CD14-positive monocyte (primary cell): ENCODE measurements around the gene ASPHD2. TPM values are rescaled to one million over a fixed set of nuclear protein-coding genes. Genes with fewer than 3 reads are reported as not detected.
A peak's percentile ranks its signal among the peaks of the same experiment; 100 is the strongest.

ENCODE experiments used
- DNase-seq, 3 donors: peaks; one replicate each; pipeline ENCODE4 v3.0.0-alpha.2; 2011 to 2022
- H2AFZ ChIP-seq: 2 replicates; pipeline ENCODE4 v1.6.0; 2012; ENCODE audit warnings: mild to moderate bottlenecking, low read depth, low read length, inconsistent platforms; ENCODE audit not compliant: insufficient read depth, poor library complexity, severe bottlenecking
- H3K27ac ChIP-seq, 2 donors: 1 replicate in 1 of 2; 2 replicates in 1 of 2; pipeline ENCODE4 v1.5.1; 2012 to 2013; ENCODE audit warnings: low read length in 2 of 2, control low read depth in 1 of 2, inconsistent platforms in 1 of 2, low read depth in 1 of 2, mild to moderate bottlenecking in 1 of 2
- H3K27me3 ChIP-seq, 2 donors: one replicate each; pipeline versions ENCODE4 v1.6.0 to v1.6.1; 2011 to 2013; ENCODE audit warnings: low read length in 2 of 2; ENCODE audit not compliant: control insufficient read depth in 2 of 2, insufficient read depth in 2 of 2
- H3K36me3 ChIP-seq, 2 donors: replicated peaks in 1 of 2; 1 replicate in 1 of 2; 2 replicates in 1 of 2; pipeline versions ENCODE4 v1.5.1 to v1.6.1; 2012 to 2013; ENCODE audit warnings: low read length in 2 of 2, control low read depth in 1 of 2, inconsistent platforms in 1 of 2, mild to moderate bottlenecking in 1 of 2; ENCODE audit not compliant: insufficient read depth in 2 of 2, control insufficient read depth in 1 of 2
- H3K4me1 ChIP-seq, 2 donors: 1 replicate in 1 of 2; 2 replicates in 1 of 2; pipeline versions ENCODE4 v1.5.1 to v1.6.1; 2012 to 2013; ENCODE audit warnings: low read length in 2 of 2, control low read depth in 1 of 2, inconsistent platforms in 1 of 2, mild to moderate bottlenecking in 1 of 2, moderate library complexity in 1 of 2; ENCODE audit not compliant: insufficient read depth in 2 of 2, control insufficient read depth in 1 of 2
- H3K4me2 ChIP-seq: replicated peaks from 2 replicates; pipeline ENCODE3; 2012; ENCODE audit warnings: low read length, moderate library complexity, mild to moderate bottlenecking; ENCODE audit not compliant: poor library complexity, severe bottlenecking; ENCODE audit errors: extremely low read depth
- H3K4me3 ChIP-seq, 3 experiments: fragments of 200-600 bp in 1 of 3; sonication (generic) in 1 of 3; replicated peaks in 1 of 3; 1 replicate in 2 of 3; 2 replicates in 1 of 3; pipeline ENCODE4 v1.5.1; 2011 to 2013; ENCODE audit warnings: low read length in 3 of 3, mild to moderate bottlenecking in 3 of 3, control low read depth in 2 of 3, low read depth in 2 of 3, inconsistent platforms in 1 of 3, moderate library complexity in 1 of 3
- H3K79me2 ChIP-seq: 2 replicates; pipeline ENCODE4 v1.6.0; 2012; ENCODE audit warnings: mild to moderate bottlenecking, control low read depth, inconsistent platforms, low read length, moderate library complexity; ENCODE audit not compliant: insufficient read depth
- H3K9ac ChIP-seq: 2 replicates; pipeline ENCODE4 v1.6.0; 2017; ENCODE audit warnings: low read length, mild to moderate bottlenecking; ENCODE audit not compliant: insufficient read depth, poor library complexity, severe bottlenecking
- H3K9me3 ChIP-seq, 2 donors: replicated peaks in 1 of 2; 1 replicate in 1 of 2; 2 replicates in 1 of 2; pipeline versions ENCODE4 v1.5.1 to v1.6.1; 2012 to 2013; ENCODE audit warnings: low read length in 2 of 2, control low read depth in 1 of 2; ENCODE audit not compliant: control insufficient read depth in 1 of 2, insufficient read depth in 1 of 2
- H4K20me1 ChIP-seq: 2 replicates; pipeline ENCODE4 v1.6.0; 2012; ENCODE audit warnings: mild to moderate bottlenecking, low read length, control low read depth, moderate library complexity; ENCODE audit not compliant: insufficient read depth
- H3K27ac Mint-ChIP-seq, 7 donors: one replicate each; pipeline ENCODE4 v1.8.0; 2020; ENCODE audit warnings: mild to moderate bottlenecking in 7 of 7, mixed read lengths in 7 of 7, moderate library complexity in 6 of 7, inconsistent platforms in 2 of 7
- H3K27me3 Mint-ChIP-seq, 3 donors: one replicate each; pipeline ENCODE4 v1.8.0; 2021 to 2022; ENCODE audit warnings: low read depth in 3 of 3, mild to moderate bottlenecking in 3 of 3, mixed read lengths in 3 of 3, moderate library complexity in 3 of 3, inconsistent platforms in 1 of 3
- H3K36me3 Mint-ChIP-seq, 2 donors: one replicate each; pipeline ENCODE4 v1.8.0; 2020; ENCODE audit warnings: mixed read lengths in 2 of 2, inconsistent platforms in 1 of 2, mild to moderate bottlenecking in 1 of 2
- H3K4me1 Mint-ChIP-seq: one replicate; pipeline ENCODE4 v1.8.0; 2020; ENCODE audit warnings: mild to moderate bottlenecking, mixed read lengths
- H3K4me3 Mint-ChIP-seq, 2 donors: one replicate each; pipeline ENCODE4 v1.8.0; 2020; ENCODE audit warnings: mild to moderate bottlenecking in 2 of 2, mixed read lengths in 2 of 2, moderate library complexity in 1 of 2
- H3K9me3 Mint-ChIP-seq, 7 donors: one replicate each; pipeline ENCODE4 v1.8.0; 2020 to 2022; ENCODE audit warnings: mixed read lengths in 7 of 7, mild to moderate bottlenecking in 6 of 7, moderate library complexity in 6 of 7, inconsistent platforms in 2 of 7
- WGBS: methylation state at CpG from one replicate; pipeline ENCODE4 v1.1.5; 2013; ENCODE audit warnings: missing lambda C conversion rate; ENCODE audit not compliant: insufficient coverage; 5-methylcytosine and 5-hydroxymethylcytosine counted together
- intact Hi-C, 2 donors: fragments of 100-400 bp; cut with micrococcal nuclease; formaldehyde crosslinking; loops; one replicate each; pipeline versions ENCODE4 v1.15.0 to v1.15.1; 2023
- polyA plus RNA-seq, 3 donors: library from polyadenylated mRNA; depleted of rRNA in 1 of 3; unstranded in 2 of 3; stranded (reverse) in 1 of 3; fragments of 300-500 nt in 2 of 3; fragments of >200 nt in 1 of 3; fragmentation: Illumina TruSeq in 2 of 3; gene quantifications; 1 replicate in 2 of 3; 2 replicates in 1 of 3; pipeline ENCODE4 v1.2.3, GENCODE V29; 2012 to 2021
- TF ChIP-seq, protein P1 (sequence below): fragments of 200-600 bp; IDR thresholded peaks from one replicate; pipeline ENCODE4 v1.8.0; 2022; ENCODE audit warnings: antibody characterized with exemption, mild to moderate bottlenecking

Gene ASPHD2
- polyA plus RNA-seq, 3 donors, result 2.6 to 6.2 (median 4.1) TPM

DNA sequence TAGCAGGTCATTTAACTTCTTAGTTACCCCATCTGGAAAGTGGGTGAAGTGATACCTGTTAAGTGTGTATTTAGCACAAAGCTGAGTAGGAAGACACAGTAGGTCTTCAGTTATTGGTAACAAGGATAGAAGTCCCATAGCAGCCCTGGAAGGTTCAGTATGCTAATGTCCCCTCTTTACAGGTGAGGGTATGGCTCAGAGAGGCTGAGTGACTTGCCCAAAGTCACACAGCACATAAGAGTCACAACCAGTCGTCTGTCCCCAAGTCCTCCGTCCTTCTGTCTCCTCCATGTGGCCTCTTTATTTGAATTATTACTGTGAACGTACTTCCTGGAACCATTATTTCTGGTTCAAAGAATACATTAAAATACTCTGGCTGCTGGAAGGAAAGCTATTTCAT lies 10.5 kb downstream of the ASPHD2 start:
- Histone ChIP-seq H3K4me1 (peaks cover 20 to 25% of the 10 kb centered on the region in 2 donors), H3K36me3 (peaks cover 11 to 42% of the 10 kb centered on the region in 2 donors), H3K4me2 (no peak overlapping the region), H4K20me1 (peaks cover 22% of the 10 kb centered on the region), H3K9ac (no peak overlapping the region), H3K9me3 (no peaks in the 10 kb centered on the region), H3K27ac (no peak overlapping the region), H2AFZ (no peak overlapping the region), H3K79me2 (peaks cover 31% of the 10 kb centered on the region), H3K4me3 (no peak overlapping the region), H3K27me3 (no peaks in the 10 kb centered on the region)
- Mint-ChIP-seq H3K36me3 (peaks cover 43 to 64% of the 10 kb centered on the region in 2 donors), H3K27me3 (peaks cover 0 to 3% (median 2%) of the 10 kb centered on the region in 3 donors), H3K4me1 (peaks cover 34% of the 10 kb centered on the region), H3K9me3 (no peaks in the 10 kb centered on the region), H3K27ac (no peak overlapping the region), H3K4me3 (no peak overlapping the region)
- WGBS, result 100% methylated on average over 3 of the region's 3 CpGs
- TF ChIP-seq, protein P1, sequence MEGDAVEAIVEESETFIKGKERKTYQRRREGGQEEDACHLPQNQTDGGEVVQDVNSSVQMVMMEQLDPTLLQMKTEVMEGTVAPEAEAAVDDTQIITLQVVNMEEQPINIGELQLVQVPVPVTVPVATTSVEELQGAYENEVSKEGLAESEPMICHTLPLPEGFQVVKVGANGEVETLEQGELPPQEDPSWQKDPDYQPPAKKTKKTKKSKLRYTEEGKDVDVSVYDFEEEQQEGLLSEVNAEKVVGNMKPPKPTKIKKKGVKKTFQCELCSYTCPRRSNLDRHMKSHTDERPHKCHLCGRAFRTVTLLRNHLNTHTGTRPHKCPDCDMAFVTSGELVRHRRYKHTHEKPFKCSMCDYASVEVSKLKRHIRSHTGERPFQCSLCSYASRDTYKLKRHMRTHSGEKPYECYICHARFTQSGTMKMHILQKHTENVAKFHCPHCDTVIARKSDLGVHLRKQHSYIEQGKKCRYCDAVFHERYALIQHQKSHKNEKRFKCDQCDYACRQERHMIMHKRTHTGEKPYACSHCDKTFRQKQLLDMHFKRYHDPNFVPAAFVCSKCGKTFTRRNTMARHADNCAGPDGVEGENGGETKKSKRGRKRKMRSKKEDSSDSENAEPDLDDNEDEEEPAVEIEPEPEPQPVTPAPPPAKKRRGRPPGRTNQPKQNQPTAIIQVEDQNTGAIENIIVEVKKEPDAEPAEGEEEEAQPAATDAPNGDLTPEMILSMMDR, result no peak
- DNase-seq, result no peak
- intact Hi-C loops, result no loop called here

DNA sequence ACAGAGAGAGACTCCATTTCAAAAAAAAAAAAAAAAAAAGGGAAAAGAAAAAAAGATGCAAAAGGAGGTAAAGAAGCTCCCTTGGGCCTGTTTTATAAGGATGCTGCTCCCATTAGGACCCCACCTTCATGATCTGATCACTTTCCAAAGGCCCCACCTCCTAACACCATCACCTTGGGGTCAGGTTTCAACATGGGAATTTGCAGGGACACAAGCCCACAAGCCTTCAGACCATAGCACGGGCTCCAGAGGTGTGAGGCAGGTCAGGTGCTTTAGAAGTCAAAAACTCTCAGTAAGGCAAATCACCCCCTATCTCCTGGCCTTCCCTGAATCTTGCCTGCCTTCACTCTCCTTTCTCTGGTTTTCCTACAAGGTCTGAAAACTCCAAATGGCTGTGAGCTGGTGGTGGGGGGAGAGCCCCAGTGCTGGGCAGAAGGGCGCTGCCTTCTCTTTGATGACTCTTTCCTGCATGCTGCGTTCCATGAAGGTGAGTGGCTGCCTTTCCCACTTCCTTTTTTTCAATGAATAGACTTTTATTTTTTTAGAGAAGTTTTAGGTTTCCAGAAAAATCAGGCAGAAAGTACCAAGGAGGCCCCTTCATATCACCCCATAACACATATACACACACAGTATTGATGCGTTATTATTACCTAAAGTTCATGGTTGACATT lies 13.2 kb downstream of the ASPHD2 start:
- Histone ChIP-seq H3K9me3 (no peaks in the 10 kb centered on the region), H3K4me1 (peaks cover 4 to 6% of the 10 kb centered on the region in 2 donors), H3K27me3 (no peaks in the 10 kb centered on the region), H4K20me1 (peaks cover 12% of the 10 kb centered on the region), H3K4me3 (no peak overlapping the region), H3K79me2 (peaks cover 15% of the 10 kb centered on the region), H3K27ac (no peak overlapping the region), H3K36me3 (peaks cover 11 to 48% of the 10 kb centered on the region in 2 donors), H3K4me2 (no peak overlapping the region), H3K9ac (no peak overlapping the region), H2AFZ (no peak overlapping the region)
- no peak for DNase-seq
- Mint-ChIP-seq H3K36me3 (peaks cover 46 to 60% of the 10 kb centered on the region in 2 donors), H3K27me3 (peaks cover 0 to 3% (median 2%) of the 10 kb centered on the region in 3 donors), H3K4me3 (no peak overlapping the region), H3K9me3 (no peaks in the 10 kb centered on the region), H3K4me1 (peaks cover 8% of the 10 kb centered on the region), H3K27ac (peak overlapping the region in 2 of 7 donors; percentile 58 to 61)
- TF ChIP-seq, protein P1, result no peak
- intact Hi-C loops, result no loop called here
- 100% methylated on average over 1 of the region's 4 CpGs for WGBS
